ENCODE data around the gene MPHOSPH9.
"Not testable (repeated sequence)": the region's sequence is repeated elsewhere in the genome, so short reads cannot be mapped to it uniquely, and the experiment has no call there.

Gene MPHOSPH9

DNA sequence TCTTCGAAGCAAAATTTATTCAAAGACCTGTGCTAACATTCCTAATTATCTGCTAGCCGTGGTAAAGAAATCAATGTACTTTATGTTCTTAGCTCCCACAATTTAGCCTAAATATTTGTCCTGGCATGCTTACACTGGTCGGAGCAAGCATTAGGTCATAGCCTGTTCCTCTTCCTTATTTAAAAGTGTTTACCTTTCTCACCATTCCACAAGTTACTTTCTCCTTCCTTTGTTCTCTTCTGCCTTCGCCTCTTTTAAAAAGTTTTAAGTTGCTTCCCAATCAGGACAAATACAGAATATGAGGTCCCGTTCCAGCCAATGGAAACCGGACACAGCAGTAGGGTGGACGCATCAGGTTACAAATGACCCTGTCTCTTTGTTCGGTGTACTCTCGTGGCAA, 27.1 kb upstream of the MPHOSPH9 start:
- DNase-seq, result no peak

DNA sequence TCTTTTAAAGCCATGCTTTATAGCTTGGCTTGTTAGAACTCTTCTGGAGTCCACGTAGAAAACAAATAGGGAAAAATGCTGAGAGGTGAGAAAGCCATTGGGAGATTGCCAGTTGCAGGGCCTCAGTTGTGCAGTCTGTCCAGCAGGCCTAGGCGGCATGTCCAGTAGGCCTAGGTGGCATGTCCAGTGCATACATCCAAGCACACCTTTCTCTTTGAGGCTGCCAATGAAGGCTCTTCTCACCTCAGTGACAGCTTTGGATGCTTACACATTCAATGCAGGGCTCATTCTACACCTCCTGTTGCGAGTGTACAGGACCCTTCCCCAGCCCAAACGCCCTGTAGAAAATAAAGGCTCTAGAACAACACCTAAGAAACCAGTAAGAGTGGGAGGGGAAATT, 25.7 kb upstream of the MPHOSPH9 start:
- DNase-seq, result no peak

DNA sequence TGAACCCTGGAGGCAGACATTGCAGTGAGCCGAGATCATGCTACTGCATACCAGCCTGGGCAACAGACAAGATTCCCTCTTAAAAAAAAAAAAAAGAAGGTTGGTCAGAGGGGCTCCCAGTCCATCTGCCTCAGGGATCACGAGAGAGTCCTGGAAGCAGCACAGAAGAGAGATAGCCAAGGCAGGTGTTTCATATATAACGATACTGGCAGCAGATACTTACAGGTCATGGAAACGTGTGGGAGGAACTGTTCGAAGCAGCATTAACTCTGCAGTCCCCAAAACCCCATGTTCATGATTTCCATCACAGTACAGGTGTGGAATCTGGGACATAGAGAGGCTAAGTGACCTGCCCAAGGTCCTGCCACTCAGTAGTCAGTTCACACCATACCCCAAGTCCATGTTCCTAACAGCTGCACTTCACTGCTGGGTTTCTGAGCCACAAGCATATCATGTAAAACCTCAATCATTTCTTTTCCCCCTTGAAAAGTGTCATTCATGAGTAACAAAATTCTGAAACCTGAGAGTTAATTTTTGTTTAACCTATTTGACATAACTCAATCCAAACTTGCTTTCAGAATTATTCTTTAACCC, 22.0 kb upstream of the MPHOSPH9 start:
- no peak for DNase-seq

DNA sequence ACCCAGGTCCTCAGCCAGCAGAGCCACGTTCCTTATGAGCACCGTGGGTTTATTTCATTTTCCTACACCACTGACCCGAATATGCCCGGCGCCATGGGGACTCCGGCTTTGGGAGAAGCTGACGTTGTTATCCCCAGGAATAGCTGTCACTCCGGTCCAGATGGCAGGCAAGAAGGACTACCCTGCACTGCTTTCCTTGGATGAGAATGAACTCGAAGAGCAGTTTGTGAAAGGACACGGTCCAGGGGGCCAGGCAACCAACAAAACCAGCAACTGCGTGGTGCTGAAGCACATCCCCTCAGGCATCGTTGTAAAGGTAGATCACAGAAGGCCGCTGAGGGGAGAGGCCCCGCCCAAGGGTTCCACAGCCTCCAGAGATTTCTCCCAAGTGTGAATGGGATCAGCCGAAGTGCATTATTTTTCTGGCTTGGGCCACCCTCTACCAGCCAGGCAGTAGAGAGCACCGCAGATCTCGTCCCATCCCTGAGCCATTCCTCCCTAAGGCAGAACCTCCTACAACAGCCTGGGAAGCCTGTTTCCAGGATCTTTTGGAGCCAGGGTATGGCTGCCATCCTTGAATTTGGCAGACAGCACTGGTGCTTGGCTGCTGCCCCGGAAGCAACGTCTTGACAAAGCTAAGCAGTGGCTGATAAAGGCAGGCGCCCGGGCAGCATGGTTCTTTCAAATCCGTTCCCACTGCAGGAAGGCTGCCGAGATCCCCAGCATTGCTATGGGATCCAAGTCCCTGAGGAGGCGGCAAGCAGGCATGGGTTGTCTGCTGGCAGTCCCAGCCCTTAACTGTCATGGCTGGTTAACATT, 20.9 kb upstream of the MPHOSPH9 start:
- no peak for DNase-seq

- not testable (repeated sequence) for DNase-seq
Measured at GRCh38 chr12:123252365-123252764, 19.4 kb upstream of the MPHOSPH9 start.

DNA sequence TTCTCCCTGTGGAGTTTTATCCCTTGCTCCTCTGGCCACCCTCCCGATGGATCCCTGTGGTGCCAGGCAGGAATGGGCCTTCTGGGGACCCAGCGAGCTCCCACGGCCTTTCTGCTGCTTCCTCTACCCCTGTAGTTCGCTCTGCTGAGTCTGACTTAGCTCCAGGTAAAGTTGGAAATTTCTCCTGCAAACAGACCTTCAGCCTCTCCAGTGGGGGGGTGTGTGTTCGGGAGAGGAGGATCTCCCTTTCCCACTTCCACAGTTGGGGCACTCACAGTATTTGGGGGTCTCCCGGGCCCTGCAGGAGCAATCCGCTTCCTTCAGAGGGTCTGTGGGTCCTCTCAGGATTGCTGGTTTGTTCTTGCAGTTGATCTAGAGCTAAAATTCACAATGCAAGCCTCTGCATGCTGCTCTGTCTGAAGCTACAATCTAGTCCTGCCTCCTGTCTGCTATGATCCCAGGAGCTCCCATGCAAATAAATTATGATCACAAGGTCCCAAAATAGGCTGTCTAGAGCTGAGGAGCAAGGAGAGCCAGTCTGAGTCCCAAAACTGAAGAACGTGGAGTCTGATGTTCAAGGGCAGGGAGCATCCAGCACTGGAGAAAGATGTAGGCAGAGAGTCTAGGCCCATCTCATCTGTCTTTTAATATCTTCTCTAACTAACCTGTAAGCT, 18.6 kb upstream of the MPHOSPH9 start:
- DNase-seq, result no peak

DNA sequence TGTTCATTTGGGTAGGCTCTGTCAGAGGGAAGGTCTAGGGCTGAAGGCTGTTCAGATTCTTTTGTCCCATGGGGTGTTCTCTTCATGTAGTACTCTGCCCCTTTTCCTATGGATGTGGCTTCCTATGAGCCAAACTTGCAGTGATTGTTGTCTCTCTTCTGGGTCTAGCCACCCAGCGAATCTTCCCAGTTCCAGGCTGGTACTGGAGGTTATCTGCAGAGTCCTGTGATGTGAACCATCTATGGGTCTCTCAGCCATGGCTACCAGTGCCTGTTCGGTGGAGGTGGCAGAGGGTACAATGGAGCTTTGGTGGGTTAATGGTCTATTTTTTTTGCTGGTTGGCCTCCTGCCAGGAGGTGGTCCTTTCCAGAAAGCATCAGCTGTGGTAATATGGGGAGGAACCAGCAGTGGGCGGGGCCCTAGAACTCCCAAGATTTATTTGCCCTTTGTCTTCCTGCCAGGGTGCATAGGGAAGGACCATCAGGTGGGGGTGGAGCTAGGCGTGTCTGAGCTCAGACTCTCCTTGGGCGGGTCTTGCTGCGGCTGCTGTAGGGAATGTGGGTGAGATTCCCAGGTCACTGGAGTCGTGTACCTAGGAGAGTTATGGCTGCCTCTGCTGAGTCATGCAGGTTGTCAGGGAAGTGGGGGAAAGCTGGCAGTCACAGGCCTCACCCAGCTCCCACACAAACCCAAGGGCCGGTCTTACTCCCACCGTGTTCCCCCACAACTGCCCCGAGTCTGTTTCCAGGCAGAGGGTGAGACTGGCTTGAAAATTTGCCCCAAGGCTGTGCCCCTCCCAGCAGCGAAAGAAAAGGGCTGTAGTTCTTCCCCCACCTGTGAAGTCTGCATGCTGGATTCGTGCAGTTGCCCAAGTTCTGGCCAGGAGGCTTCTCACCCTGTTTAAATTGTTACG, 17.8 kb upstream of the MPHOSPH9 start:
- DNase-seq, result no peak

DNA sequence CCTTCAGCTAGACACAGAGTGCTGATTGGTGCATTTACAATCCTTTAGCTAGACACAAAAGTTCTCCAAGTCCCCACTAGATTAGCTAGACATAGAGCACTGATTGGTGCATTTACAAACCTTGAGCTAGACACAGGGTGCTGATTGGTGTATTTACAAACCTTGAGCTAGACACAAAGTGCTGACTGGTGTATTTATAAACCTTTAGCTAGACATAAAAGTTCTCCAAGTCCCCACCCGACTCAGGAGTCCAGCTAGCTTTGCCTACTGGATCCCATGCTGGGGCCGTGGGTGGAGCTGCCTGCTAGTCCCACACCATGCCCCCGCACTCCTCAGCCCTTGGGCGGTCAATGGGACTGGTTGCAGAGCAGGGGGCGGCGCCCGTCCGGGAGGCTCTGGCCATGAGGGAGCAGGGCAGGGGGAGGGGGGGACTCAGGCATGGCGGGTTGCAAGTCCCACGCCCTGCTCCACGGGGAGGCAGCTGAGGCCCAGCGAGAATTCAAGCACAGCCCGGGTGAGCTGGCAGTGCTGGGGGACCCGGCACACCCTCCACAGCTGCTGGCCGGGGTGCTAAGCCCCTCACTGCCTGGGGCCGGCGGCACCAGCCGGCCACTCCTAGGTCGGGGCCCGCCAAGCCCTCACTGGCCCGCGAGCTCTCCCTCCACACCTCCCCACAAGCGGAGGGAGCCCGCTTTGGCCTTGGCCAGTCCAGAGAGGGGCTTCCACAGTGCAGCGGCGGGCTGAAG, 16.2 kb upstream of the MPHOSPH9 start:
- not testable (repeated sequence) for DNase-seq

DNA sequence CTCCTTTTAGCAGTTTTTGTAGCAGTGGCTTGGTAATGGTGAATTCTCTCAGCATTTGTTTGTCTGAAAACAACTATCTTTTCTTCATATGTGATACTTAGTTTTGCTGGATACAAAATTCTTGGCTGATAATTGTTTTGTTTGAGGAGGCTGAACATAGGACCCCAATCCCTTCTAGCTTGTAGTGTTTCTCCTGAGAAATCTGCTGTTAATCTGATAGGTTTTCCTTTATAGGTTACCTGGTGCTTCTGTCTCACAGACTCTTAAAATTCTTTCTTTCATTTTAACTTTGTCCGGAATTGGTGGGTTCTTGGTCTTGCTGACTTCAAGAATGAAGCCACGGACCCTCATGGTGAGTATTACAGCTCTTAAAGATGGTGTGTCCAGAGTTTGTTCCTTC, 15.2 kb upstream of the MPHOSPH9 start:
- DNase-seq, result not testable (repeated sequence)

DNA sequence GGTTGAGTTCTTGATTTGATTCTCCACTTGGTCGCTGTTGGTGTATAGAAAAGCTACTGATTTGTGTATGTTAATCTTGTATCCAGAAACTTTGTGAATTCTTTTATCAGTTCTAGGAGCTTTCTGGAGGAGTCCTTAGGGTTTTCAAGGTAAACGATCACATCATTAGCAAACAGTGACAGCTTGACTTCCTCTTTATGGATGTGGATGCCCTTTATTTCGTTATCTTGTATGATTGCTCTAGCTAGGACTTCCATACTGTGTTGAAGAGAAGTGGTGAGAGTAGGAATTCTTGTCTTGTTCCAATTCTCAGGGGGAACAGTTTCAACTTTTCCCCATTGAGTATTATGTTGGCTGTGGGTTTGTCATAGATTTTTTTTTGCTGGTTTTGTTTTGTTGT, 12.7 kb upstream of the MPHOSPH9 start:
- no peak for DNase-seq

DNA sequence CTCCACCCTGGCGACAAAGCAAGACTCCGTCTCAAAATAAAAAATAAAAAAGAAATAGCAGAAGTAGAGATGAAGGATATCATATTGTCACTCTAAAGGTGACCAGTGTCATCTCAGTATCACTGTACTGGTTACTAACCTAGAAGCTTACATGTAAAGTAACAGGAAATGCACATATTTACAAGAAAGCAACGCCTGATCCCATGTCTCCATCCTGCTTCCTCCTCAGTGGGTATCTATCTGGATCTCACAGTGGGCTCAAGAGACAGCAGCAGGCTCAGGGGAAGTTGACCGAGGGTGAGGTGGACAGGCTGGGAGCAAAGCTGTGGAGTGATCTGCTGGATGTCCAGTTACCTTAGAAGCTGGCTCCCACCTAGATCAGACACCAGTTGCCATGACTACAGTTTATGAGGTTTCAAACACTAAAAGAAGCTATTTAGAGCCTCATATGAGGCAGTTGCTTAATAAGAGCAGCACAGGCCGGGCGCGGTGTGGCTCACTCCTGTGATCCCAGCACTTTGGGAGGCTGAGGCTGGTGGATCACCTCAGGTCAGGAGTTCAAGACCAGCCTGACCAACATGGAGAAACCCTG, 10.8 kb upstream of the MPHOSPH9 start:
- no peak for DNase-seq

DNA sequence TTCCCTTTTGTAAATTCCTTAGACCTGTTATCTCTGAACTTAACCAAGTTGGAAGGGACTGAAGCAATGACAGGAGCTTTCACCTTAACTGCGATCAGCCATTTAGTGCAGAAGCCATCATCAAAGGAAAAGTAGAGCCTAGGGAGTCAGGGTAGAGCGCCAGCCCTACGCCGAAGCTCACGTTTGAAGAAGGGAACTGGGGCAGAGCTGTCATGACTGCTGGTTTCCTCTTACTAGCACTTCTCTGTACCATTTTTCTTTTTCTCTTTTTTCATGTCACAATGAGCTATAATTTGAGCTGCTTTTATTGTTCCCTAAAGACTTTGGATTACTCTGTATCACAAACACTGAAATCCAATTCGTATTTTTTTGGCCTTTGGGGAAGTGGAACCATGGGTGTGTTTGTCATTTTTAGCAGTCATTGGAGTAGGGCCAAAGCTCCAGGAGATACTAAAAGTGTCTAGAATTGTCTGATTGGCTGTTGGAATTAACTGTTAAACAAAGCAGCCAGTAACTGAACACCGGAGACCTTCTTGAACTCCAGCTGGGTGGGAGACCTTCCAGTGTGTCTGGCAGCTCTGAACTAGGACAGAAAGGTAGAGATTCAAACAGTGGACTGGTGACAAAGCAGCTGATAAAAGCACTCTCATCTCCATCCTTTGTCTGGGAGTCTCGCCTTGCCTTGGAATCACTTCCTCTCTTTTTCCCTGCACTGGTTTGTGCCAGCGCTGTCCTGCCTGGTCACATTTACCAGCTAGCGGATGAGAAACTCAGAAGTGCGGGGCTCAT, 9.4 kb upstream of the MPHOSPH9 start:
- no peak for DNase-seq

DNA sequence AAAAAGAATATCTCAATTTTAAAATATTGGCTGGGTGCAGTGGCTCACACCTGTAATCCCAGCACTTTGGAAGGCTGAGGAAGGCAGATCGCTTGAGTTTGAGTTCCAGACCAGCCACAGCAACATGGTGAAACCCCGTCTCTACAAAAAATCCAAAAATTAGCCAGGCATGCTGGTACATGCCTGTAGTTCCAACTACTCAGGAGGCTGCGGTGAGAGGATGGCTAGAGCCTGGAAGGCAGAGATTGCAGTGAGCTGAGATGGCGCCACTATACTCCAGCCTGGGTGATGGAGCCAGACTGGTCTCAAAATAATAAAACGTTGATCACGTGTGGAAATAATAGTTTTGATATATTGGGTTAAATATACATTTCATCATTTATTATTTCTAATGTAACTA, 6.0 kb upstream of the MPHOSPH9 start:
- no peak for DNase-seq

- no peak for DNase-seq
Measured at GRCh38 chr12:123238330-123238682, 5.4 kb upstream of the MPHOSPH9 start.

- DNase-seq, result peak; percentile 72
Measured at GRCh38 chr12:123237646-123238329, 4.8 kb upstream of the MPHOSPH9 start.

GRCh38 chr12:123233505-123234308, 766 bp upstream of the MPHOSPH9 start:
- no peak for DNase-seq

- DNase-seq, result no peak
Measured at GRCh38 chr12:123232472-123232806, 502 bp downstream of the MPHOSPH9 start.

DNA sequence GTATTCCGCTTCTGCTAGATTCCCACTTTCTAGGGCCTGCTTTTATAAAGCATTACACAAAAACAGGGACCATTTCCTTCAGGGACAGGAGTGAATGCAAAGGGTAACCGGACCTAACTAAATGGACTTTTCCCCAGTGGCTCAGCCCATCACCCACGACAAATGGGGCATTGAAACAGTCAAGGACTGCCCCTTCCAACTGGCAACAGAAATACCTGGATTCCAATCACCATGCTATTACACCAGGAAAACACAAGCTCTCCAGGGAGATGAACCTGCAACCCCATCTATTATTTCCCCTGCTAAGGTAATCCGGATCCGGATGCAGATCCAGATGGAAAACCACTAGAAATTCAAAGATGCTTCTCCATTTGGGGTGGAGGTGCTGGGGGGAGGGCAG, 1.0 kb downstream of the MPHOSPH9 start:
- DNase-seq, result no peak

- DNase-seq, result no peak
Measured at GRCh38 chr12:123229051-123229450, 3.9 kb downstream of the MPHOSPH9 start.

Data from T-helper 9 cell (primary cell).